AG04450 (cell line): Measurements from ENCODE around the gene MRPL14. TPM values are rescaled to one million over a fixed set of nuclear protein-coding genes. Genes with fewer than 3 reads are reported as not detected.

Experiments used
- CTCF ChIA-PET: fragments of 300-600, 350-600 bp; formaldehyde crosslinking; extraction: SDS; loops from one replicate; lab custom pipeline; 2022; ENCODE audit warnings: antibody characterized with exemption, inconsistent platforms; lab: Charles Lee
- POLR2A ChIA-PET: fragments of 350-600 bp; formaldehyde crosslinking; extraction: SDS; loops from one replicate; lab custom pipeline; 2021; ENCODE audit warnings: antibody characterized with exemption, inconsistent platforms; lab: Yijun Ruan, JAX
- DNase-seq: peaks from one replicate; pipeline ENCODE4 v3.0.0-alpha.2; 2011; ENCODE audit warnings: low read depth, low spot score
- H3K27ac ChIP-seq: one replicate; pipeline ENCODE4 v1.5.1; 2012; ENCODE audit warnings: low read depth, low read length, control low read depth
- H3K27me3 ChIP-seq: one replicate; pipeline ENCODE4 v1.6.0; 2012; ENCODE audit warnings: low read length; ENCODE audit not compliant: control insufficient read depth, insufficient read depth
- H3K4me3 ChIP-seq: 2 replicates; pipeline ENCODE4 v1.5.1; 2011; ENCODE audit warnings: mild to moderate bottlenecking, low read depth, low read length, control low read depth
- H3K9me3 ChIP-seq: 2 replicates; pipeline ENCODE4 v1.5.1; 2012; ENCODE audit warnings: low read length; ENCODE audit not compliant: control insufficient read depth, insufficient read depth
- polyA plus RNA-seq: library from polyadenylated mRNA; depleted of rRNA; stranded (reverse); fragments of >200 nt; gene quantifications from 2 replicates; pipeline ENCODE4 v1.2.3, GENCODE V29; 2011
- TF ChIP-seq, protein P1 (sequence below): IDR thresholded peaks from 2 replicates; pipeline ENCODE4 v1.5.1; 2011; ENCODE audit warnings: low read depth, low read length, control low read depth, inconsistent platforms

MRPL14 gene
- polyA plus RNA-seq, 1 experiment, result 57.3 TPM

- ChIA-PET CTCF (interaction anchor here (0.5 to 7.3 kb wide), 5 partner anchors 9 to 414 kb away, joined by 3 to 91 read pairs (median 7); partner anchors contain the start of gene VEGFA), POLR2A (no interaction called here)
- Histone ChIP-seq H3K9me3 (no peaks in the 10 kb centered on the region), H3K27me3 (no peaks in the 10 kb centered on the region), H3K27ac (no peak overlapping the region), H3K4me3 (no peak overlapping the region)
- TF ChIP-seq, protein P1, sequence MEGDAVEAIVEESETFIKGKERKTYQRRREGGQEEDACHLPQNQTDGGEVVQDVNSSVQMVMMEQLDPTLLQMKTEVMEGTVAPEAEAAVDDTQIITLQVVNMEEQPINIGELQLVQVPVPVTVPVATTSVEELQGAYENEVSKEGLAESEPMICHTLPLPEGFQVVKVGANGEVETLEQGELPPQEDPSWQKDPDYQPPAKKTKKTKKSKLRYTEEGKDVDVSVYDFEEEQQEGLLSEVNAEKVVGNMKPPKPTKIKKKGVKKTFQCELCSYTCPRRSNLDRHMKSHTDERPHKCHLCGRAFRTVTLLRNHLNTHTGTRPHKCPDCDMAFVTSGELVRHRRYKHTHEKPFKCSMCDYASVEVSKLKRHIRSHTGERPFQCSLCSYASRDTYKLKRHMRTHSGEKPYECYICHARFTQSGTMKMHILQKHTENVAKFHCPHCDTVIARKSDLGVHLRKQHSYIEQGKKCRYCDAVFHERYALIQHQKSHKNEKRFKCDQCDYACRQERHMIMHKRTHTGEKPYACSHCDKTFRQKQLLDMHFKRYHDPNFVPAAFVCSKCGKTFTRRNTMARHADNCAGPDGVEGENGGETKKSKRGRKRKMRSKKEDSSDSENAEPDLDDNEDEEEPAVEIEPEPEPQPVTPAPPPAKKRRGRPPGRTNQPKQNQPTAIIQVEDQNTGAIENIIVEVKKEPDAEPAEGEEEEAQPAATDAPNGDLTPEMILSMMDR, result no peak
- no peak for DNase-seq
These were observed 46.4 kb downstream of the MRPL14 start for GRCh38 chr6:44080561-44081521.

- no peak overlapping the region for H3K4me3 ChIP-seq
- CTCF ChIA-PET, result interaction anchor here (0.9 to 7.3 kb wide), 23 partner anchors 11 to 515 kb away, joined by 3 to 91 read pairs (median 5); partner anchors contain the start of gene VEGFA
- H3K27ac ChIP-seq, result no peak overlapping the region
- no peak for DNase-seq
- TF ChIP-seq, protein P1, result no peak
- H3K9me3 ChIP-seq, result no peaks in the 10 kb centered on the region; the same call in 1 of the 2 replicates
- no peaks in the 10 kb centered on the region for H3K27me3 ChIP-seq
- POLR2A ChIA-PET, result interaction anchor here (1.7 kb wide), 1 partner anchor 310 kb away, joined by 14 read pairs; the partner anchor contains the start of gene VEGFA
These were observed 47.6 kb downstream of the MRPL14 start for GRCh38 chr6:44079672-44080071.

DNA sequence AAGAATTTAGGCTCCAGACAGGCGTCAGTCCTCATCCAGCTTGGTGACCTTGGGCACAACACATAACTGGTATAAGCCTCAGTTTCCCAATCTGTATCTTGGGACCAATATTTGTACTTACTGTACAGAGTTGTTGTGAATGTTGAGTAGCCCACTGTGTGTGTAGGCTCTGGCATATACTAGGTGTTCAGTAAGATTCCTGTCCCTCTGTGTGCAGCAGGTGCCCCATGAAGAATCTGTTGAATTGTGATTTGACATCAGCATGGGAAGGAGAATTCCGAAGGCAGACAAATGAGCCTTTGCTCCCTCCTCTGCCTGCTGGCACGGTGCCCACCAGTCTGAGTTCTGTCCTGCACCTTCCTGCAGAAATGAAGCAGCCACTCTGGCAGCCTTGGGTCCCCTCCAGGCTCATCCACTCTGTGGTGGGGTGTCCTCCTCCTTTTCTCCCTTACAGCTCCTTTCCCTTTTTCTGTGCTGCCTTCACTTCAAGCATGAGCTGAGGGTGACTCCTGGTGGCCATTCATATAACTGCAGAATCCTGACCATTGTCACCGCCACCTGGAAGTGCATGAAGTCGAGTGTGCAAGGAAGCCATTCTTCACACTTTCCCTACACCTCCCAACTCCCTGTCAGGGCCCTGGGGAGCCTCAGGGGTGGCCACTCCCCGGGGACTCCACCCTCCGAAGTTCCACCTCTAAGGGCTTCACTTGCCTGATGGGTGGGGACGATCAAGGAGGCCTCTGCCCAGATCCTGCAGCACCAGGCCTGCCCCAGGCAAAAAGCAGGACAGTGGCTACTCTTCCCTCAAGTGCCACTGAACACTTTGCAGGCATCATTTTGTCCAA, 48.2 kb downstream of the MRPL14 start:
- TF ChIP-seq, protein P1, result peak; percentile 93
- ChIA-PET CTCF (interaction anchor here (0.5 to 7.3 kb wide), 49 partner anchors 11 to 548 kb away, joined by 3 to 91 read pairs (median 3); partner anchors contain the start of genes GTPBP2 and VEGFA), POLR2A (interaction anchor here (1.7 kb wide), 1 partner anchor 309 kb away, joined by 14 read pairs; the partner anchor contains the start of gene VEGFA)
- Histone ChIP-seq H3K27me3 (no peaks in the 10 kb centered on the region), H3K4me3 (no peak overlapping the region), H3K27ac (no peak overlapping the region), H3K9me3 (no peaks in the 10 kb centered on the region; the same call in 1 of the 2 replicates)
- DNase-seq, result no peak

GRCh38 chr6:44078219-44078826, 48.9 kb downstream of the MRPL14 start:
- Histone ChIP-seq H3K27me3 (no peaks in the 10 kb centered on the region), H3K9me3 (no peaks in the 10 kb centered on the region; the same call in 1 of the 2 replicates), H3K27ac (no peak overlapping the region), H3K4me3 (no peak overlapping the region)
- TF ChIP-seq, protein P1, result no peak
- ChIA-PET POLR2A (interaction anchor here (1.7 kb wide), 1 partner anchor 308 kb away, joined by 14 read pairs; the partner anchor contains the start of gene VEGFA), CTCF (interaction anchor here (0.5 to 7.3 kb wide), 49 partner anchors 11 to 547 kb away, joined by 3 to 91 read pairs (median 3); partner anchors contain the start of genes GTPBP2 and VEGFA)
- no peak for DNase-seq
